ENCODE measurements around the gene DRC7.

- TF ChIP-seq CTCF (IDR thresholded peaks at IDR 0.05; ENCODE audit: low read depth, low read length) (no peak), EZH2phosphoT487 (IDR thresholded peaks at IDR 0.05; ENCODE audit: low read depth) (no peak)
Observed at GRCh38 chr16:57750796-57751538, 56.4 kb downstream of the DRC7 start.

Data from OCI-LY3 (cell line).